HL-60/S4 treated with retinoic acid at 250 ng/mL for 4 days and 3 days (cell line): ENCODE results near the gene RASSF7.

Experiments used
- in situ Hi-C: fragments of 300-500 bp; cut with MboI; formaldehyde crosslinking; loops from 2 replicates; pipeline ENCODE4 v1.7.0; 2022; ENCODE audit warnings: low sequenced_read_pairs

RASSF7 gene

GRCh38 chr11:579830-580601 is 19.2 kb downstream of the RASSF7 start:
- in situ Hi-C loops = no loop called here

- in situ Hi-C loops = no loop called here
Measured at GRCh38 chr11:581342-581741, 20.6 kb downstream of the RASSF7 start.

GRCh38 chr11:581752-582151 is 21.0 kb downstream of the RASSF7 start:
- in situ Hi-C loops = no loop called here

- in situ Hi-C loops = no loop called here
Measured at GRCh38 chr11:584287-584686, 23.5 kb downstream of the RASSF7 start.

- in situ Hi-C loops = no loop called here
Measured at GRCh38 chr11:586376-587316, 25.9 kb downstream of the RASSF7 start.

- in situ Hi-C loops = no loop called here
Measured at GRCh38 chr11:587546-587945, 26.8 kb downstream of the RASSF7 start.

- in situ Hi-C loops = no loop called here
Measured at GRCh38 chr11:587978-588380, 27.2 kb downstream of the RASSF7 start.

- in situ Hi-C loops = no loop called here
Measured at GRCh38 chr11:589798-590197, 29.0 kb downstream of the RASSF7 start.

- in situ Hi-C loops = no loop called here
Measured at GRCh38 chr11:590997-591396, 30.2 kb downstream of the RASSF7 start.

GRCh38 chr11:592501-592900 is 31.7 kb downstream of the RASSF7 start:
- in situ Hi-C loops = no loop called here

GRCh38 chr11:592918-593317 is 32.1 kb downstream of the RASSF7 start:
- in situ Hi-C loops = no loop called here

GRCh38 chr11:593347-593746 is 32.6 kb downstream of the RASSF7 start:
- in situ Hi-C loops = no loop called here

- in situ Hi-C loops = no loop called here
Measured at GRCh38 chr11:595400-595799, 34.6 kb downstream of the RASSF7 start.

GRCh38 chr11:596374-596773 is 35.6 kb downstream of the RASSF7 start:
- in situ Hi-C loops = no loop called here

- in situ Hi-C loops = no loop called here
Measured at GRCh38 chr11:597166-597725, 36.5 kb downstream of the RASSF7 start.

- in situ Hi-C loops = no loop called here
Measured at GRCh38 chr11:598005-598680, 37.4 kb downstream of the RASSF7 start.

GRCh38 chr11:601573-602245 is 40.9 kb downstream of the RASSF7 start:
- in situ Hi-C loops = no loop called here

GRCh38 chr11:603154-603553 is 42.4 kb downstream of the RASSF7 start:
- in situ Hi-C loops = no loop called here

- in situ Hi-C loops = no loop called here
Measured at GRCh38 chr11:605286-606129, 44.7 kb downstream of the RASSF7 start.

- in situ Hi-C loops = no loop called here
Measured at GRCh38 chr11:606245-606644, 45.5 kb downstream of the RASSF7 start.
